Activated CD4-positive, alpha-beta T cell treated with anti-CD3 and anti-CD28 coated beads for 1 hour (primary cell): ENCODE data around the gene OCA2.
"Not testable (repeated sequence)": the region's sequence is repeated elsewhere in the genome, so short reads cannot be mapped to it uniquely, and the experiment has no call there.

Experiments used
- DNase-seq: peaks from one replicate; pipeline ENCODE4 v3.0.0-alpha.2; 2020

The OCA2 gene

DNA sequence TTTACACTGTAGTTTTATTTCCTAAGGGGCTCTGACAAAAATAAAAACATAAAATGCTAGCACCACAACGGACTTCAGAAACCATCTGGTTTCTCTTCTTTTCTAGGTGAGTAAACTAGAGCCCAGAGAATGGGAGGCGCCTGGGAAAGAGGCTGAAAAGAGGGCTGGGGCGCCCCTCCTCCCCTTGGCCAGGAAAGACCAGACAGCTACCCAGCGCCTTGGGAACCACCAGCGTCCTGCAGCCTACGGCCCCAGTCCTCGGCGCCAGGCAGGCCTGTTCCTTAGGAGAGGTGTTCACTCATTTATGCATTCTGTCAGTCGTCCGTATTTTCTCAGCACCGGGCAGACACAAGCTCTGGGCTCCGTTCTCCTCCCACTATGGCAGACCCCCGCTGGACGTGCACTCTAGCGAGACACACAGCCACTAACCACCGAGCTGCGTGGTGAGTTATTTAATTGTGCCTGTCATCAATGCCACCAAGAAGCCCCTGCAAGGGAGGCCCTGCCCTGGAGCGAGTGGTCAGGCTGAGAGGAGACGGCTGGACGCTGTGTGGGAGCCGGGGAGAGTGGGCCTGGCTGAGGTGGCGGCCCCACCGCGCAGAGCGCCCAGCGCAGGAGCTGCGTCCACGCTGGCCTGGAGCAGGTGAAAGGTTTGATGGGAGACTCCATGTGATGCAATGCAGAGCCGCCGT, 294.4 kb downstream of the OCA2 start:
- DNase-seq: no peak

DNA sequence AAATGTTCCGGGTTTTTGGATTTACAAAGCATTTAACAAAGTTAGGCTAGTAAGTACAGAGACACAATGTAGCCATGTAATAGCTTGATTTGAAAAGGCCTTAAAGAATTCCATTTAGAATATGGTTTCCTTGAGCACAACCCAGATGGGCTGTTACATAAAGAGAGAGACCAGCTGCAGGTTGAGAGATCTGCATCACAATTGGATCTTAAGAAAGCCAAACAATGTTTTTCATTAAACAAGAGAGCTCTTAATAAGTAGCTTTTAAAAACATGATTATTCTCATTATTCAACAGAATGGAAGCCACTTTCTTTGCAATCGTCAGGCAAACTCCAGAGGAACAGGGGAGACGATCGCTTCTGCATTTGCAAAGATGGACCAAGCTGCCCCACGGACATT, 300.3 kb downstream of the OCA2 start:
- no peak for DNase-seq

DNA sequence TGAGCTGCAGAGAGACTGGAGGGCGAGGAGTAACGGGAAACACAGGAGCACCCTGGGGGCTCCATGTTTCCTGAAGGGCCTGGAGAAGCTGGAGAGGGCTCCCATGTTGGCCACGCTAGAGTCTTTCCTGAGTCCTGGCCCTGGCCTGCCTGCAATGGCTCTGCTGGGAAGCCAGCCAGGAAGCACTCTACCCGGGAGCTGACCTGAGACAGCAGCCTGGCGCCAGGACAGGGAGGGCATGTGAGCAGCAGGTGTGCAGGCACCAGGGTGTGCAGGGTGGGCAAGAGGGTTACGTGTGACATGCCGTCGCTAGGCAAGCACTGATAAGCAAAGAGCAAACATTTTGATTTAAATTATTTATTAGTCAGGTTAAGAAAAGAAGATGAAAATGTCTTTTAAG, 301.4 kb downstream of the OCA2 start:
- no peak for DNase-seq

DNA sequence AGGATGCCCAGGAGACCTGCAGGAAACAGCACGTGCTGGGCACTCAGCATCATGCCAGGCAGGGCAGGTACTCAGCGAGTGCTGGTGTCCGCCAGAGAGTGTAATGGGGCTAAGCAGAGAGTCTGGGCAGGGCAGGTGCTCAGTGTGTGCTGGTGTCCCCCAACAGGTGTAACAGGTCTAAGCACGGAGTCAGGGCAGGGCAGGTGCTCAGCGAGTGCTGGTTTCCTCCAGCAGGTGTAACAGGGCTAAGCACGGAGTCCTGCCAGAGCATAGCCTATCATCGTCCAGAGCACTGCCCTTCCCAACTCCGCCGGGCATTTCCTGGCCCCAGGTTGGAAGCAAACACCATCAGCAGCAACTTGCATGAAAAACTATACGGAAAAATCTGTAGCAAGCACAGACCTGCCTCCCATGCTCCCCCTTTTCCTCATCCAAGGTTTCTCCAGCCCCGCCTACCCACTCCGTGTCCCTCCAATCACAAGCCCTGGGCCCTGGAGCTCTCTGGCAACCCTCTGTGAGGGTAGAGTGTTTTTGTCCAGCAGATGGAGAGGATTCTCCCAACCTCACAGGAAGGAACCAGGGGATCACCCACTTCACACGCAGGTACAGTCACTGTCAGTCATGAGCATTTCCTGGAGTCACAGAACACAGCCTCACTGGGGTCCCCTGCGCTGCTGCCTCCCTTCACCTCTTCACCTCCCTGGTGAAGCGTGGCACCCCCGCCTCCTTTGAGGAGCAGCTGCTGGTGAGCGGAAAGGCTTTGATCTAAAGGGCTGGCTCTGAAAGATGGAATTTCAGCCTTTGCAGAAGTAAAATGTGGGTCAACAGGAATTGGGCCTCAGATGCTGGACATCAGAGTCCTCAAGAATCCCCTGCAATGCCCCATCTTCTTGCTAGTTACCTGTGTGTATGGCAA, 302.5 kb downstream of the OCA2 start:
- DNase-seq: no peak

DNA sequence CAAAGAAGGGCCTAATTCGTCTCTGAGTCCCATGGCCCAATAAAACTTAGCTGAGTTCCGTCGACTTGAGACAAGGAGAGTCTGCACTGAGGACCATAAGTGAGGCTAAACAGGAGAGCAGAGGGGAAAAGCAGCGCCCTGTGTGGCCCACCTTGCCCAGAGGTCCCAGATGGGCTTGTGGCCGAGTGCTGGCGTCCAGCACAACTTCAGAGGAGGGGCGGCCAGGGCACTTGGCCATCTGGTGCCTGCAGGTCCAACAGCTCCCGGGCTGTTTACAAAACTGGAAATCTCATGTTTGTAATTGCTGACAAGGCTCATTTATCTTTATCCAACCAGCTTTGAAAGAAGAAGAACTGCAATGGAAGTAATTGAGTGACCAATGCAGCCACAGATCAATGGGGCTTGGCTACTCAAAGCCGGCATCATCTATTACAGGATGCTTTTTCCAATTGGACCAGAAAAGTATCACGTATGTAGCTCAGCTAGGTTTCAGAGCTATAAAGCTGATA, 306.3 kb downstream of the OCA2 start:
- DNase-seq: no peak

DNA sequence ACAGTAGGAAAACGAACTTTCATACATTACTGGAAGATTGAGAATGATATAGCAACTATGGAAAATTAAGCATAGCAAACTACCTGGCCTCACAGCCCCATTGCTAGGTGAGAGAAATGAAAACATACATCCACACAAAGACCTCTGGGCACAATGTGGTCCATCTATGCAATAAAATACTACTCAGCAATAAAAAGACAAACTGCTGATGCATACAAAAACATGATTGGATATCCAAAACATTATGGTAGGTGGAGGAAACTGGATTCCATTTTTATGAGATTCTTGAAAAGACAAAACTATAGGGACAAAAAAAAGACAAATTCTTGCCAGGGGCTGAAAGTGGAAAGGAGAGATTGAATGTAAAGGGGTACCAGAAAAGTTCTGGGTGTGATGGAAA, 308.8 kb downstream of the OCA2 start:
- DNase-seq: no peak

DNA sequence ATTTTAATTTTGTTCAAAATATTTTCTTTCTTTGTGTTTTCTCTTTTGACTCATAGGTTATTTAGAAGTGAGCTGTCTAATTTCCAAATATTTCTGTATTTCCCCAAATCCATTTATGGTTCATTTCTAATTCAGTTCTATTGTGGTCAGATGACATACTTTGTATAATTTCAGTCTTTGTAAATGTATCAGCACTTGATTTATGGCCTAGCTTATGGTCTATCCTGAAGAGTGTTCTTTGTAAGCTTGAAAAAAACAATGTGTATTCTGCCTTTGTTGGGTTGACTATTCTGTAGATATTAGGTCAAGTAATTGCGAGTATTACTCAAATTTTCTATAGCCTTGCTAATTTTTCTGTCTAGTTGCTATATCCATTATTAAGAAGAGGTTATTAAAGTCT, 311.2 kb downstream of the OCA2 start:
- no peak for DNase-seq

DNA sequence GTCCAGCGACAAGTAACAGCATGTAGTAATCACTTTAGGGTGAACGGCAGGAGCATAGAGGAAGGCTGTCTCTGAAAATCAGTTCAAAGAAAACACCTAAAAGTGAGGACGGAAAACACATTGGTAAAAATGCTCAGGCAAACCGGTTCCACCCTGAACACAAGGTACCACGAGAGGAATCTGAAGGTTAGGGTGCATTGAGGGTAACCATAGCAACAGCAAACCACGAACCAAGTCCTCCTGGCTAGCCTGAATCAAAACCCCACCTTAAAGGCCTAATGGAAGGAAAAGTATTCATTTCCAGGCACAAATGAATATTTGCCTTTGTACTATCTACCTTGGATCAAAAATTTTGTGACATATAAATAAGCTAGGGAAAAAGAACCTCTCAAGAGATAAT, 315.0 kb downstream of the OCA2 start:
- DNase-seq: no peak

DNA sequence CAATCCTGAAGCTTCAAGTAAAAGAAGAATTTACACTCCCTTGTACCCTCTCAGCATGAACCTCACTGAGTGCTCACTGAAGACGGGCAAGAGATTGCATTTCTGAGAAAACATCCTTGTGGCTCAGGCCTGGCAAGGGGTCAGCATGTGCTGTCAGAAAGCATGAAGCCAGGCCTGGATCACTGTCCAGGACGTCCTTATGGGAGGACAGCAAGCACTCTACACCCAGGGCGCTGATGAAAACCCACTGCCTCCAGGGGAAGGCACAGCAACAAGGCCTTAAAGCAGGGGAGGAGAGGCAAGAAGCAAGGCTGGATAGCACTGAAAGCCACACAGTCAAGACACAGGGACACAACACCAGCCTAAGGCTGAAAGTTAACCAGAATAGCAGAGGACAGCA, 315.4 kb downstream of the OCA2 start:
- no peak for DNase-seq

DNA sequence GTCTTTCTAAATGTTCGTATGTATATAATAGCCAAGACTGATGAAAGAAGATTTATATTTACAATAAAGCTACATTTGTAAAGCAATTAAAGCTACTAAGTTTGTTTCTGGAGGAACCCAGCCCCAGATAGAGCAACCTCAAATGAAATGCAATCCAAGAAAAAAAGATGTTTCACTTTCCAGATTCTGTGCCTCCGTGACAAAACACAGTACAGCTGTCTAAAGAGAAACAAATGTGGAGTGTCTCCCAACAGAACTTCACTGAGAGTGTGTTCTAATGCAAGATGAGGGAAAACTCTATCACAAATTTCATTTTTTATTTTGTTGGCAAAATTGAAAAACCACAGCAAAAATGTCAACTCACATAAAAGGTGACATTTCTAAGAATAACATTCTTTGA, 317.0 kb downstream of the OCA2 start:
- no peak for DNase-seq

DNA sequence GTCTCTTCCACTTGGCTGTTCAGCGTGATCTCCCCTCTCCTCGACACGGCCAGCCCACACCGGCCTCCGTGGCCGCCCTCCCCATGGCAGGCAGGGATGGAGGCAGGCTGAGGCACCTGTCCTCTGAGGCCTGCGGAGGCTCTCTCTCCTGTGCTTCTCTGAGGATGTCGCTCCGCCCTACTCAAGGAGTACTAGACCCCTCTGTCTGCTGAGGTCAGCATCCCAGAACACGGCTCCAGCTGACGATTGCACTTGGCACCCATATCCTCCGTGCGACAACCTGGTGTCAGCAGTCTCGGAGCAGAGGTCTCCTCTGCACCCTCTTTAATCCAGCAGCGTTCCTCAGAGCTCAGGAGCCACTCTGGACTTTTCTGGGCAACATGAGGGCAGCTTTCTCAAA, 322.6 kb downstream of the OCA2 start:
- DNase-seq: no peak

DNA sequence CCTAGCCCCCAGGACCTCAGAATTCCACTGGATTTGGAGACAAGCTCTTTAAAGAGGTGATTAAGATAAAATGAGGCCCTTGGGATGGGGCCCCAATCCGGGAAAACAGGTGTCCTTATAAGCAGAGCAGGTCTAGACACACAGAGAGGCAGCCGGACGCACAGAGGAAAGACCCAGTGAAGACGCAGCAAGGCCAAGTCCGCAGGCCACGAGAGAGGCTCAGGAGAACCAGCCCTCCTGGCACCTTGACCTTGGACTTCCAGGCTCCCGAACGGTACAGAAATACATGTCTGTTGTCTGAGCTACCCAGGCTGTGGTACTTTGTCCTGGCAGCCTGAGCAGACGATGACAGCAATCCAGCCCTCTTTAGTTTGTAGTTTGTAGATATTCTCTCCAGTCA, 324.5 kb downstream of the OCA2 start:
- DNase-seq: no peak

DNA sequence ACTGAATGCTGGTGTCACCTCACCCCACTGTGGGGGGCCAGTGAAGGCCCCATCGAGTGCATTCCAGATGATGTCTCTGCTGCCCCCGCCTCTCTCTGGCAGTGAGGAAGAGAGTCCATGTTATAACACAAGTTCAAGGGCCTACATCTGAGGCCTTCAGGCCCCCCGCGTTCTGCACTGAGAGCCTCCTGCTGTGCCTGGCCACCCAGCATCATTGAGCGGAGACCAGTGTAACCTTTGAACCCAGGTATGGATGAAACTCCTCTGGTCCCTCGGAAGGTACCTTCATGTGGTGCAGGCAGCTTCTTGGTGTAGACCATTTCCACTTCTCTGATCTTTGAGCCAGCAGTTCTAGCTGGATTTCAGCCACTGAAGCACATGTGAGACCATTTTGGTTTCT, 324.9 kb downstream of the OCA2 start:
- DNase-seq: no peak

DNA sequence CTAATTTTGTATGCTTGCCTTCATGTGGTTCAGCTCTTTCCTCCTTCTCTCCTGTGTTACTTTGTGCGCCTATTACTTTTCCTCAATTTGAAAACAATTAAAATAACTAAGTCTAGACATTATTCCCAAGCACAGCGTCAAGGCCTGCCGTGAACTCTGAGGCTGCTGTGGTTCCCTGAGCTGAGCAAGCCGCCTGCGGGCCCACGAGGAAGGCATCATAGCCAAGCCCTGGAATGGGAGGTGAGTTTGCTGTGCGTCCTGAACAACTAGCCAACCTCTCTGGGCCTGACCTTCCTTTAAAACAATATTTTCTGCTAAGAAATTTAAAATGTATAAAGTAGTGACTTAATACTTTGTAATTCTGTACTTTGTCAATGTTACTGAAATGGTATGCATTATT, 327.2 kb downstream of the OCA2 start:
- DNase-seq: no peak

DNA sequence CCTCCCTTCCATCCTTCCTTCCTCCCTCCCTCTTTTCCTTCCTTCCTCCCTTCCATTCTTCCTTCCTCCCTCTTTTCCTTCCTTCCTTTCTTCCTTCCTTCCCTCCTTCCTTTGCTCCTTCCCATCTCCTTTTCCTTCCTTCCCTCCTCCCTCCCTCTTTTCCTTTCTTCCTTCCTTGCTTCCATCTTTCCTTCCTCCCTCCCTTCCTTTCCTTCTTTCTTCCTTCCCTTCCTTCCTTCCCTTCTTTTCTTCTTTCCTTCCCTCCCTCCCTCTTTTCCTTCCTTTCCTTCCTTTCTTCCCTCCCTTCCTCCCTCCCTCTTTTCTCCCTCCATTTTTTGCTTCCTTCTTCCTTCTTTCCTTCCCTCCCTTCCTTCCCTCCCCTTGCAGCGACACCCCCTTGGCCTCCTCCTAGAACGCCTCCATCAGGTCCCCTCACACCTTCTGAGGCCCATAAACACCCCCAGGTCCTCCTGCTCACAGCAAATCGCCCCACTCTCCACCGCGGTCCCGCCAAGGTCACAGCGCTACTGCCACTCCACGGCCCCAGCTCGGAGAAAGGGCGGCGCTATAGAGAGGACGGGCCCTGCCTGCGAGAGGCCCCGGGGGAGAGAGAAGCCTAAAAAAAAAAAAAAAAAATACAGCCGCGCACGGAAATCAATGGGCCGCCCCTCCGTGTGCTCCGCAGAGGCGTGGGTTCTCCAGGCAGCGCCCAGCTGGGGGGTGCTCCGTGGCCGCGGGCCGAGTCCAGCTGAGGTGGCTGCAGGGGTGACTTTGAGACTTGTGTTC, 328.2 kb downstream of the OCA2 start:
- no peak for DNase-seq

DNA sequence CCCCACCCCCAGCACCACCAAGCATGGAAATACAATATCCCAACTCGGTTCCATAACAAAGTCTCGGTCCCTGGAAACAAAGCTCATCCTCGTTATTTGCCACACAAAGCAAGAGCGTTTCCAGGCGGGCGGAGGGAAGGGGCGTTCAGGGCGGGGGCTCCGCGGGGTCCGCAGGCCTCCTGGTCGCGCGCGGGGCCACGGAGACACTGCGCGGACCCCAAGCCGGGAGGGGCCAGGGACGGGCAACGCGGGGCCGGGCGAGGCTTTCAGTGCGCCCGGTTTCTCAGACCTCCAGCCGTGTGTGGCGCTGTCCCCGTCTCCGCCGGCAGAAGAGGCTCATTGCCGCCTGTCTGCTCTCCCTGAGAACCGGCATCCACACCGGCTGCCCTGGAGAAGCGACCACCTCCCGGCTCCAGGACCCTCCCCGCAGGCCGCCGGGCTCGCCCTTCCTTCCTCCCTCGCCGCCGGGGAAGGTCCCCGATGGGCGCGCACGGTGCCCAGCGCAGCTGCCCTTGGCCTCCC, 329.0 kb downstream of the OCA2 start:
- no peak for DNase-seq

DNA sequence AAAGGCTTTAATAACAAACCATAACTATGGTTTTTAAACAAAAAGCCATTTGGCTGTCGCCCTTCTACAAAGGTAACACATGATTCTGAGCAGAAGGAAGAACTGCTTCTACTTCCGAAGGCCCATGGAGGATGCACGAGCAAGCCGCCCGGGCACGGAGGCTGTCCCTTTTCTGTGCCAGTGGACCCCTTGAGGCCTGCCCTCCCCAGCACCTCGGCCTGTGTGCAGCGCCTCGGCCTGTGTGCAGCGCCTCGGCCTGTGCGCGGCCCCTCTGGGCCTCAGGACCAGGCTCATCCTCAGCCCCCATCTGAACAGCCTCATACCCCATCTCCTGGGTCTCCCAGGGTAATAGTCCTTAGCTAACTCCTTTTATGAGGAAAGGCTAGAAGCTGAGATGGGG, 329.5 kb downstream of the OCA2 start:
- no peak for DNase-seq

DNA sequence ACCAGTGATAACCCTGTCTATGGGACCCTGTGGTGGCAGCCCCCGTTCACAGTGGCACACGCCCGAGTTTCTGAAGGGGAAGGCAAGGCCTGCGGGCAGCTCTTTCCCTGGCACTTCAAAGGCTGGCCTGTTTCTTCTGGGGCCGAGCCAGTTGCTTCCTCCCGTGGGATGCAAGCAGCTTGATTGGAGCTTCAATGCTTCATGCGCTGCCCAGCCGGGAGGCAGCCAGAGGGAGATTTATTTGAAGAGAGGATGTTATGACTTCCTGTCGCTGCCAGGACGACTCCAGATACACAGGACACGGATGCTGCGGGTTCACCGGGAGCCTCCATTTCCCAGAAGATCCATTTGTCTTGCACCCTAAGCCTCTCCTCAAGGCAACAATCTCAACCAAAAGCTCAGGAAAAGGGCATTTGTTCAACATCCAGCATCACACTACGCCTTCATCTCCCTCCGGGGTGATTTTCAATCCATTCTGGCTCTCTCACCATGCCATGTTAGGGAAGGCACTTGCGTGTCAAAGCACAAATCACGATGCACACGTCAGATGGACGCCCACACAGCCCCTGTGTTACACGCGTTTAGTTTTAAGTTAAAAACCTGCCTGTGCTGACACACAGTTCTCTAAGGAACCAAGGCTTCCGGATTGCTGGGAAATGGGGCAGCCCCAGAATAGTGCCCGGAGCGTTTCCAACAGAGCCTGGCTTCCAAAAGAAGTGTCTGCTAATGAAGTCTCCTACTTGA, 330.2 kb downstream of the OCA2 start:
- DNase-seq: no peak

DNA sequence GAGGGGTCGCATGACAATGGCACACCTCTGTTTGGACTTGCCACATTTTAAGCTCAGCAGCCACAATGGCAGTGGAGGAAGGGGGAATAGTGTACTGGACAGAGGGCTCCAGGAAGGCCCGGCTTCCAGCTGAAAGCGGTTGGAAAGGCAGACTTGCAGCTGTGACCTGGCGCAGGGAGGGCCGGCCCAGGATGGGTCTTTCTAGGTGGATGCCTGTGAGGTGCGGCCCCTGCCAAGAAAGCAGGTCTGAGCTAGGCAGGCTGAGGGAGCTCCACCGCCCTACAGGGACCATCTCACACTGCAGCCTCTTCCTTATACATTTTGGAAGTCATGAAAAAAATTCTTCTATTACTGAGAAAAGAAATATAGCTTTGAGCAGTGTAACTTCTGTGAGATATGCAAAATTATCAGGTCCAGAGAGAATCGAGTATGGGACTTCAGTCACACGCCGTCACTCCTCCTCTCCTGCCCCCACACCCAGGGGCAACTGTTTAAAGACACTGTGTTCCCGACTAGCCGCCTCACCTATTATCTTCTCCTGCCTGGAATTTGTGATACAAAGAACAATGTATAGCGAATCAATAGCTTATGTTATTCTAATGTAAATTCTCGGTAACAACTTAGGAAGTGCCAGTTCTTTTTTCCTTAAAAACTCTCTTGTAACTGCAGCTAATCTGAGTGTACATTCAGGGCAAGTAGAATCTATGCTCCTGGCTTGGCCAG, 331.0 kb downstream of the OCA2 start:
- DNase-seq: no peak

DNA sequence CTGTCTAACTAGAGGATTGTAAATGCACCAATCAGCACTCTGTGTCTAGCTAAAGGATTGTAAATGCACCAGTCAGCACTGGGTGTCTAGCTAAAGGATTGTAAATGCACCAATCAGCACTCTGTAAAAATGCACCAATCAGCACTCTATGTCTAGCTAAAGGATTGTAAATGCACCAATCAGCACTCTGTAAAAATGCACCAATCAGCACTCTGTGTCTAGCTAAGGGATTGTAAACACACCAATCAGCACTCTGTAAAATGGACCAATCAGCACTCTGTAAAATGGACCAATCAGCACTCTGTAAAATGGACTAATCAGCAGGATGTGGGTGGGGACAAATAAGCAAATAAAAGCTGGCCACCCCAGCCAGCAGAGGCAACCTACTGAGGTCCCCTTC, 331.7 kb downstream of the OCA2 start:
- DNase-seq: not testable (repeated sequence)

DNA sequence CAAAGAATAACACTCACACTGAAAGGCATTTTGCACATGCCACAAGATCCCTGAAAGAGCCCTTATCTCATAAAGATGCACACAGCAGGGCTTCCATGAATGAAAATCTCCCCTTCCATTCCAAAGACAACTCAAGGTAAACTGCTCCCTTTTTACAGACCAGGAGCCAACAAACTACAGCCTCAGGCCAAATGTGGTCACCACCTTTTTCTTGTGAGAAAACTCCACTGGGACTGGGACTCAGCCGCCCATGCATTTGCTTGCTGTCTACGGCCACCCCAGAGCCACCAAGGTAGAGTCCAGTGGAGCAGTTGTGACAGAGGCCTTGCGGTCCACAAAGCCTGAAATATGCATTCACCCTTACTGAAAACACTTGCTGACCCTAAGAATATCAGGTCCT, 334.8 kb downstream of the OCA2 start:
- DNase-seq: no peak

DNA sequence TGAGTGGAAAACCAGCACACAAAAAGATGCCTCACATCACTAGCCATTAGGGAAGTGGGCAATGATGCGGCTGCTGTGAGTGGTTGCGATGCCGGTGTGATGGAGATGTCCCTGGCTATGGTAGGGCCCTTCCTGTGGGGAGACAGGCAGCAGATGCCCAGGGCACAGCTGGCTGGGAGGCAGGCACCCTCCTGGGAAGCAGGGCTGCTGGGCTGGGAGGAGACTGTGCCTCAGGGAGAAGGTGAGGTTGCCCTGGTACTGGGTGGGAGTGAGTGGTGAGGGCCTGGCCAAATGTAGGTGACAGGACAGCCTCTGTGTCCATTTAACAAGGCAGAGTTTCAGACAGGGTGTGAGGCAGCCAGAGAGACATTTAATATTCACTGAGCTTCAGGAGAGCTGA, 335.6 kb downstream of the OCA2 start:
- no peak for DNase-seq
